Vagina (tissue), 2 donors: Measurements from ENCODE around the gene UBXN1.

Experiments
- CTCF ChIP-seq, 3 experiments: fragments of 450-650 bp in 2 of 3; fragments of 200-600 bp in 1 of 3; sonication (generic) in 1 of 3; IDR thresholded peaks; one replicate each; pipeline ENCODE4 v1.5.1; 2017 to 2019; ENCODE audit warnings: antibody characterized with exemption in 3 of 3, mild to moderate bottlenecking in 2 of 3, moderate library complexity in 2 of 3
- POLR2A ChIP-seq, 2 donors: fragments of 450-650 bp; IDR thresholded peaks; one replicate each; pipeline ENCODE4 v1.6.1; 2017; ENCODE audit warnings: antibody characterized with exemption in 2 of 2, mild to moderate bottlenecking in 2 of 2, moderate library complexity in 2 of 2

- no peak for TF ChIP-seq CTCF (IDR thresholded peaks at IDR 0.05)
- TF ChIP-seq POLR2A (IDR thresholded peaks at IDR 0.05) = no peak
Observed at GRCh38 chr11:62649486-62649885, 29.4 kb downstream of the UBXN1 start.
